Measurements from ENCODE around the gene KIAA1586. TPM values are rescaled to one million over a fixed set of nuclear protein-coding genes. Genes with fewer than 3 reads are reported as not detected.

The KIAA1586 gene
- total RNA-seq, 1 experiment from 2014 or later, result 21.2 TPM

- peaks cover 17% of the 10 kb centered on the region for H3K4me1 ChIP-seq (ENCODE audit: control insufficient read depth, insufficient read depth, low read length)
- no peaks in the 10 kb centered on the region for H3K9me3 ChIP-seq (ENCODE audit: control insufficient read depth, insufficient read depth, low read depth, low read length)
- intact Hi-C loops (cut with micrococcal nuclease; ENCODE audit: unreplicated experiment) (no loop called here), in situ Hi-C loops (cut with HindIII; ENCODE audit: low pct_unique_long_range_greater_than_20kb, low sequenced_read_pairs) (no loop called here)
- H3K36me3 ChIP-seq (ENCODE audit: control insufficient read depth, insufficient read depth, low read length), result peaks cover 31% of the 10 kb centered on the region
- POLR2A ChIA-PET, result interaction anchor here (0.6 kb wide), 1 partner anchor 77 kb away, joined by 11 read pairs; no protein-coding TSS in a partner anchor
- no peak overlapping the region for H3K4me3 ChIP-seq (ENCODE audit: low read depth in 2 of 2, low read length in 2 of 2)
- no TSS peak for BruUV-seq (replicated peaks)
- CTCF ChIA-PET, result interaction anchor here (0.6 kb wide), 1 partner anchor 145 kb away, joined by 6 read pairs; no protein-coding TSS in a partner anchor
- no peaks in the 10 kb centered on the region for H3K27me3 ChIP-seq (ENCODE audit: control insufficient read depth, insufficient read depth, low read length)
- TF ChIP-seq REST (IDR thresholded peaks at IDR 0.05; ENCODE audit: insufficient read depth in 1 of 2, low read depth in 2 of 2, low read length in 1 of 2) (no peak), TCF7L2 (IDR thresholded peaks at IDR 0.05; ENCODE audit: low read depth, low read length) (no peak), CTCF (IDR thresholded peaks at IDR 0.05) (no peak)
- DNase-seq (ENCODE audit: low read depth, low spot score) (no peak), ATAC-seq (no peak)
- H3K27ac ChIP-seq (ENCODE audit: low read length), result no peak overlapping the region
Observed at GRCh38 chr6:57094689-57095088, 48.2 kb downstream of the KIAA1586 start.

- in situ Hi-C loops (cut with HindIII; ENCODE audit: low pct_unique_long_range_greater_than_20kb, low sequenced_read_pairs) (no loop called here), intact Hi-C loops (cut with micrococcal nuclease; ENCODE audit: unreplicated experiment) (no loop called here)
- Histone ChIP-seq H3K4me1 (ENCODE audit: control insufficient read depth, insufficient read depth, low read length) (peaks cover 7% of the 10 kb centered on the region; the same call in 1 of the 2 replicates), H3K36me3 (ENCODE audit: control insufficient read depth, insufficient read depth, low read length) (peaks cover 47% of the 10 kb centered on the region), H3K4me3 (ENCODE audit: low read depth in 2 of 2, low read length in 2 of 2) (no peak overlapping the region), H3K9me3 (ENCODE audit: control insufficient read depth, insufficient read depth, low read depth, low read length) (no peaks in the 10 kb centered on the region), H3K27ac (ENCODE audit: low read length) (no peak overlapping the region), H3K27me3 (ENCODE audit: control insufficient read depth, insufficient read depth, low read length) (no peaks in the 10 kb centered on the region)
- CTCF ChIA-PET, result no interaction called here
- ATAC-seq (no peak), DNase-seq (ENCODE audit: low read depth, low spot score) (no peak)
- BruUV-seq (replicated peaks), result no TSS peak
- TF ChIP-seq CTCF (IDR thresholded peaks at IDR 0.05) (no peak), REST (IDR thresholded peaks at IDR 0.05; ENCODE audit: insufficient read depth in 1 of 2, low read depth in 2 of 2, low read length in 1 of 2) (no peak), SIN3A (IDR thresholded peaks at IDR 0.05; ENCODE audit: borderline replicate concordance, insufficient read depth, low read depth, low read length) (no peak), TCF7L2 (IDR thresholded peaks at IDR 0.05; ENCODE audit: low read depth, low read length) (no peak), POLR2AphosphoS5 (IDR thresholded peaks at IDR 0.05; ENCODE audit: low read depth, low read length) (no peak)
- POLR2A ChIA-PET, result no interaction called here
Observed at GRCh38 chr6:57097596-57097995, 51.1 kb downstream of the KIAA1586 start.

Measured in Panc1 (cell line).